NOMO-1 (cell line): ENCODE results near the gene ARMC6.
"Not testable (repeated sequence)": the region's sequence is repeated elsewhere in the genome, so short reads cannot be mapped to it uniquely, and the experiment has no call there.

ENCODE experiments used
- DNase-seq, 2 experiments: peaks; one replicate each; lab custom pipeline; 2025; ENCODE audit not compliant: unreplicated experiment in 2 of 2; lab: John Stamatoyannopoulos, UW

The ARMC6 gene

GRCh38 chr19:19103167-19103566 lies 69.8 kb downstream of the ARMC6 start:
- DNase-seq, result no peak

- no peak for DNase-seq
These were observed 72.1 kb downstream of the ARMC6 start for GRCh38 chr19:19105365-19106055.

GRCh38 chr19:19106056-19106551 lies 72.7 kb downstream of the ARMC6 start:
- no peak for DNase-seq

DNA sequence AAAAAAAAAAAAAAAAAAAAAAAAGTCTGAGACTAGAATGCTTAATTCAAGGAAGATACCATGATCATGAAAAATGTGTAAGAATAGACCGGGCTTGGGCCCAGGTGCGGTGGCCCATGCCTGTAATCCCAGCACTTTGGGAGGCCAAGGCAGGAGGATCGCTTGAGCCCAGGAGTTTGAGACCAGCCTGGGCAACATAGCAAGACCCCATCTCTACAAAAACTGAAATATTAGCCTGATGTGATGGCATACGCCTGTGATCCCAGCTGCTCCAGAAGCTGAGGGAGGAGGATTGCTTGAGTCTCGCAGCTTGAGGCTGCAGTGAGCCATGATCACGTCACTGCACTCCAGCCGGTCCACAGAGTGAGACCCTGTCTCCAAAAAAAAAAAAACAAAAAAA lies 73.5 kb downstream of the ARMC6 start:
- not testable (repeated sequence) for DNase-seq

DNA sequence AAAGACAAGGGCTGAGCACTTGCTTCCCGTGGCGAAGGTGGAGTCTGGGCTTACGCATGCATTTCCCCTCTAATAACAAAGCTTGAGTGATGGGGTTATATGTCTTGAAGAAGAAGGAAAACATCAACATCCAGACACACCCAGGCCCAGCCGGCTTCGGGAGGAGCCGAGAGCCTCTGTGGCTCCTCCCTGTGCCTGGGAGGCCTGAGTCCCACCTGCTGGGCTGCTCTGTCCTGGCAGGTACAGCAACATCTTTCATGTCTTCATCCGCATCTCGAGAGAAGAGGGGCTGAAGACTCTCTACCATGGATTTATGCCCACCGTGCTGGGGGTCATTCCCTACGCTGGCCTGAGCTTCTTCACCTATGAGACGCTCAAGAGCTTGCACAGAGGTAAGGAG lies 74.3 kb downstream of the ARMC6 start:
- no peak for DNase-seq
